WTC11 (cell line): ENCODE data around the gene CRELD1. TPM values are rescaled to one million over a fixed set of nuclear protein-coding genes. Genes with fewer than 3 reads are reported as not detected.

Experiments used
- CREM ChIP-seq: sonication (generic); formaldehyde crosslinking; IDR thresholded peaks from 2 replicates; pipeline ENCODE4 v1.8.1; 2022; ENCODE audit warnings: mild to moderate bottlenecking, missing genetic modification reagents, moderate library complexity
- E2F5 ChIP-seq: sonication (generic); formaldehyde crosslinking; IDR thresholded peaks from 2 replicates; pipeline ENCODE4 v1.8.1; 2022; ENCODE audit warnings: mild to moderate bottlenecking, moderate library complexity, missing genetic modification reagents
- ETV6 ChIP-seq: sonication (generic); formaldehyde crosslinking; IDR thresholded peaks from 2 replicates; pipeline ENCODE4 v1.8.1; 2022; ENCODE audit warnings: mild to moderate bottlenecking, missing genetic modification reagents
- FOXK1 ChIP-seq: sonication (generic); formaldehyde crosslinking; IDR thresholded peaks from 2 replicates; pipeline ENCODE4 v1.8.0; 2022; ENCODE audit warnings: mild to moderate bottlenecking, moderate library complexity, missing genetic modification reagents
- FOXP1 ChIP-seq: sonication (generic); formaldehyde crosslinking; IDR thresholded peaks from 2 replicates; pipeline ENCODE4 v1.8.0; 2022; ENCODE audit warnings: missing genetic modification reagents, mild to moderate bottlenecking, moderate library complexity, borderline replicate concordance
- GABPB1 ChIP-seq: sonication (generic); formaldehyde crosslinking; IDR thresholded peaks from 2 replicates; pipeline ENCODE4 v1.8.1; 2023; ENCODE audit warnings: mild to moderate bottlenecking, missing genetic modification reagents
- IRF1 ChIP-seq: sonication (generic); formaldehyde crosslinking; IDR thresholded peaks from 2 replicates; pipeline ENCODE4 v1.8.0; 2023; ENCODE audit warnings: missing genetic modification reagents
- KAT7 ChIP-seq: sonication (generic); formaldehyde crosslinking; IDR thresholded peaks from 2 replicates; pipeline ENCODE4 v1.8.1; 2023; ENCODE audit warnings: missing genetic modification reagents, mild to moderate bottlenecking, borderline replicate concordance
- MLX ChIP-seq: sonication (generic); formaldehyde crosslinking; IDR thresholded peaks from 2 replicates; pipeline ENCODE4 v1.8.1; 2023; ENCODE audit warnings: mild to moderate bottlenecking, missing genetic modification reagents, moderate library complexity
- RELA ChIP-seq: sonication (generic); formaldehyde crosslinking; IDR thresholded peaks from 2 replicates; pipeline ENCODE4 v1.8.1; 2022; ENCODE audit warnings: missing genetic modification reagents, mild to moderate bottlenecking, borderline replicate concordance
- TEAD1 ChIP-seq: sonication (generic); formaldehyde crosslinking; IDR thresholded peaks from 2 replicates; pipeline ENCODE4 v1.8.0; 2022; ENCODE audit warnings: mild to moderate bottlenecking, missing genetic modification reagents
- TEAD4 ChIP-seq: sonication (generic); formaldehyde crosslinking; IDR thresholded peaks from 2 replicates; pipeline ENCODE4 v1.8.0; 2022; ENCODE audit warnings: mild to moderate bottlenecking, missing genetic modification reagents
- ZNF121 ChIP-seq: sonication (generic); formaldehyde crosslinking; IDR thresholded peaks from 2 replicates; pipeline ENCODE4 v1.8.0; 2023; ENCODE audit warnings: missing genetic modification reagents
- ZNF263 ChIP-seq: sonication (generic); formaldehyde crosslinking; IDR thresholded peaks from 2 replicates; pipeline ENCODE4 v1.8.1; 2022; ENCODE audit warnings: low read depth, mild to moderate bottlenecking, moderate library complexity, missing genetic modification reagents
- total RNA-seq: library from RNA; stranded (reverse); gene quantifications from 3 replicates; pipeline ENCODE4 v1.2.3, GENCODE V29; 2021
- TF ChIP-seq, protein P1 (sequence below): fragments of 250-450 bp; sonication (Bioruptor Pico); conservative IDR thresholded peaks from 2 replicates; pipeline ENCODE4 v1.9.0; 2021; ENCODE audit warnings: mild to moderate bottlenecking
- TF ChIP-seq, protein P2 (sequence below): fragments of 200-600 bp; IDR thresholded peaks from 2 replicates; pipeline ENCODE4 v1.8.0; 2022; ENCODE audit warnings: antibody characterized with exemption
- TF ChIP-seq, protein P3 (sequence below): sonication (generic); formaldehyde crosslinking; IDR thresholded peaks from 2 replicates; pipeline ENCODE4 v1.8.0; 2022; ENCODE audit warnings: missing genetic modification reagents
- TF ChIP-seq, protein P4 (sequence below): sonication (generic); formaldehyde crosslinking; IDR thresholded peaks from 2 replicates; pipeline ENCODE4 v1.8.1; 2022; ENCODE audit warnings: mild to moderate bottlenecking, missing genetic modification reagents, moderate library complexity, borderline replicate concordance
- TF ChIP-seq, protein P5 (sequence below): sonication (generic); formaldehyde crosslinking; IDR thresholded peaks from 2 replicates; pipeline ENCODE4 v1.8.0; 2022; ENCODE audit warnings: mild to moderate bottlenecking, missing genetic modification reagents
- TF ChIP-seq, protein P6 (sequence below): sonication (generic); formaldehyde crosslinking; IDR thresholded peaks from 2 replicates; pipeline ENCODE4 v1.8.0; 2022; ENCODE audit warnings: mild to moderate bottlenecking, missing genetic modification reagents
- TF ChIP-seq, protein P7 (sequence below): fragments of 250-450 bp; sonication (Bioruptor Pico); IDR thresholded peaks from 2 replicates; pipeline ENCODE4 v1.9.0; 2021; ENCODE audit warnings: mild to moderate bottlenecking

The CRELD1 gene
- total RNA-seq, 1 experiment from 2014 or later = 18.8 TPM

DNA sequence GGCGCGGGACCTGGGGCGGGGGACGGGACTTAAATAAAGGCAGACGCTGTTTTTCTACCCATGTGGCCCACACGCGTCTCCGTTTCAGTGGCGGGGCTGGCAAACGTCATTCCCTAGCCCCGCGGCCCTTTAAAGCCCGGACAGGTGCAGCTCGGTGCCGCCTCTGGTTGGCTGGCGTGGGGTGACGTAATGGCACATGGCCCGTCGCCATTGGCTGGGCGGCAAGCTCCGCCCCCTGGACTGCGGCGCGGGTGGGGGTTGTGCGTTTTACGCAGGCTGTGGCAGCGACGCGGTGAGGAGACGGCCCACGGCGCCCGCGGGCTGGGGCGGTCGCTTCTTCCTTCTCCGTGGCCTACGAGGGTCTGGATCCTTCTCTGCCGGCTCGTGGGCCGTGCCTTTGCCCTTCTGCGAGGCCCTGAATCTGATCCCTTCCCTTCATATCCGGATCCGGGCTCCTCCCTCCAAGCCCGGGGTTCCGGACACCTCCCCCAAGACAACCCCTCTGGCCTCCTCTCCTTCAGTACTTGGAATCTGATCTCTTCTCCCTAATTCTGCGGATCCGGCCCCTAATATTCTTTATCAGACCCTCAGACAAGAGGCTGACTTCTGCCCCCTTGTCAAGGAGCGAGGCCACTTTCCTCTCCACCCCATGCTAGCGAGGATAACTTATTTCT is at the start of gene CRELD1 (continued):
- TF ChIP-seq, protein P1, sequence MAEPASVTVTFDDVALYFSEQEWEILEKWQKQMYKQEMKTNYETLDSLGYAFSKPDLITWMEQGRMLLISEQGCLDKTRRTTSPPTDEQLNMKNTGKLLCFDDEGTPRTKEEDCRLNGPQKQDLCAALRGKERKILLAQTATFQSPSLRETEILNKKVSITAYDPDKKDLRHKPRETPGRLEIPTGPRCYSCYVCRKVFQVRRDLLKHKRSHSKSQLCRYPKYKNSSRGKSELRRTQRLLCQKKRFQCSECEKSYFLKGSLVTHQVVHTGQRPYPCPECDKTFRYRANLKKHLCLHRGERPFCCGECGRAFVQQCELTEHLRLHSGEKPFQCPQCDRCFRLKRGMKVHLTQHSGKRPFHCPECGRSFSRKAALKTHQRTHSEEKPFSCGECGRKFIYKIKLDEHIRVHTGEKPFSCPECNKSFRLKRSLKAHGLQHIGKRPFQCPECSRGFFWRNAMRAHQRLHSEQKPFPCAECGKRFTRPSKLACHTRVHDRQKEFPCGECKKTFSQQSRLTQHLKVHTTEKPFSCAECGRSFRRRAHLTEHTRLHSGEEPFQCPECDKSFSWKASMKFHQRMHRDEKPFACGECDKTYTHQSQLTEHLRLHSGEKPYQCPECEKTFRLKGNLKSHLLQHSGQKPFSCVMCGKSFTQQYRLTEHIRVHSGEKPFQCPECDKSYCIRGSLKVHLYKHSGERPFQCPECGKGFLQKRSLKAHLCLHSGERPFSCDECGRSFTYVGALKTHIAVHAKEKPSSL (CRISPR knock-in tag) = no peak
- TF ChIP-seq GABPB1 = peak; percentile 70
- TF ChIP-seq ETV6 = peak; percentile 87
- TF ChIP-seq TEAD4 = no peak
- TF ChIP-seq TEAD1 (CRISPR knock-in tag) = peak; percentile 88
- peak; percentile 38; the same call in 1 of the 2 replicates for TF ChIP-seq KAT7
- no peak for TF ChIP-seq ZNF121 (CRISPR knock-in tag)
- TF ChIP-seq, protein P2, sequence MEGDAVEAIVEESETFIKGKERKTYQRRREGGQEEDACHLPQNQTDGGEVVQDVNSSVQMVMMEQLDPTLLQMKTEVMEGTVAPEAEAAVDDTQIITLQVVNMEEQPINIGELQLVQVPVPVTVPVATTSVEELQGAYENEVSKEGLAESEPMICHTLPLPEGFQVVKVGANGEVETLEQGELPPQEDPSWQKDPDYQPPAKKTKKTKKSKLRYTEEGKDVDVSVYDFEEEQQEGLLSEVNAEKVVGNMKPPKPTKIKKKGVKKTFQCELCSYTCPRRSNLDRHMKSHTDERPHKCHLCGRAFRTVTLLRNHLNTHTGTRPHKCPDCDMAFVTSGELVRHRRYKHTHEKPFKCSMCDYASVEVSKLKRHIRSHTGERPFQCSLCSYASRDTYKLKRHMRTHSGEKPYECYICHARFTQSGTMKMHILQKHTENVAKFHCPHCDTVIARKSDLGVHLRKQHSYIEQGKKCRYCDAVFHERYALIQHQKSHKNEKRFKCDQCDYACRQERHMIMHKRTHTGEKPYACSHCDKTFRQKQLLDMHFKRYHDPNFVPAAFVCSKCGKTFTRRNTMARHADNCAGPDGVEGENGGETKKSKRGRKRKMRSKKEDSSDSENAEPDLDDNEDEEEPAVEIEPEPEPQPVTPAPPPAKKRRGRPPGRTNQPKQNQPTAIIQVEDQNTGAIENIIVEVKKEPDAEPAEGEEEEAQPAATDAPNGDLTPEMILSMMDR = no peak
- TF ChIP-seq CREM = peak; percentile 88
- TF ChIP-seq, protein P3, sequence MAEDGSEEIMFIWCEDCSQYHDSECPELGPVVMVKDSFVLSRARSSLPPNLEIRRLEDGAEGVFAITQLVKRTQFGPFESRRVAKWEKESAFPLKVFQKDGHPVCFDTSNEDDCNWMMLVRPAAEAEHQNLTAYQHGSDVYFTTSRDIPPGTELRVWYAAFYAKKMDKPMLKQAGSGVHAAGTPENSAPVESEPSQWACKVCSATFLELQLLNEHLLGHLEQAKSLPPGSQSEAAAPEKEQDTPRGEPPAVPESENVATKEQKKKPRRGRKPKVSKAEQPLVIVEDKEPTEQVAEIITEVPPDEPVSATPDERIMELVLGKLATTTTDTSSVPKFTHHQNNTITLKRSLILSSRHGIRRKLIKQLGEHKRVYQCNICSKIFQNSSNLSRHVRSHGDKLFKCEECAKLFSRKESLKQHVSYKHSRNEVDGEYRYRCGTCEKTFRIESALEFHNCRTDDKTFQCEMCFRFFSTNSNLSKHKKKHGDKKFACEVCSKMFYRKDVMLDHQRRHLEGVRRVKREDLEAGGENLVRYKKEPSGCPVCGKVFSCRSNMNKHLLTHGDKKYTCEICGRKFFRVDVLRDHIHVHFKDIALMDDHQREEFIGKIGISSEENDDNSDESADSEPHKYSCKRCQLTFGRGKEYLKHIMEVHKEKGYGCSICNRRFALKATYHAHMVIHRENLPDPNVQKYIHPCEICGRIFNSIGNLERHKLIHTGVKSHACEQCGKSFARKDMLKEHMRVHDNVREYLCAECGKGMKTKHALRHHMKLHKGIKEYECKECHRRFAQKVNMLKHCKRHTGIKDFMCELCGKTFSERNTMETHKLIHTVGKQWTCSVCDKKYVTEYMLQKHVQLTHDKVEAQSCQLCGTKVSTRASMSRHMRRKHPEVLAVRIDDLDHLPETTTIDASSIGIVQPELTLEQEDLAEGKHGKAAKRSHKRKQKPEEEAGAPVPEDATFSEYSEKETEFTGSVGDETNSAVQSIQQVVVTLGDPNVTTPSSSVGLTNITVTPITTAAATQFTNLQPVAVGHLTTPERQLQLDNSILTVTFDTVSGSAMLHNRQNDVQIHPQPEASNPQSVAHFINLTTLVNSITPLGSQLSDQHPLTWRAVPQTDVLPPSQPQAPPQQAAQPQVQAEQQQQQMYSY = 0 out of 2 replicates have a peak, but pooled peaks have one; percentile 41
- TF ChIP-seq, protein P4, sequence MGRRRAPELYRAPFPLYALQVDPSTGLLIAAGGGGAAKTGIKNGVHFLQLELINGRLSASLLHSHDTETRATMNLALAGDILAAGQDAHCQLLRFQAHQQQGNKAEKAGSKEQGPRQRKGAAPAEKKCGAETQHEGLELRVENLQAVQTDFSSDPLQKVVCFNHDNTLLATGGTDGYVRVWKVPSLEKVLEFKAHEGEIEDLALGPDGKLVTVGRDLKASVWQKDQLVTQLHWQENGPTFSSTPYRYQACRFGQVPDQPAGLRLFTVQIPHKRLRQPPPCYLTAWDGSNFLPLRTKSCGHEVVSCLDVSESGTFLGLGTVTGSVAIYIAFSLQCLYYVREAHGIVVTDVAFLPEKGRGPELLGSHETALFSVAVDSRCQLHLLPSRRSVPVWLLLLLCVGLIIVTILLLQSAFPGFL (CRISPR knock-in tag) = no peak
- TF ChIP-seq E2F5 (CRISPR knock-in tag) = no peak; the same call in 1 of the 2 replicates
- no peak for TF ChIP-seq ZNF263 (CRISPR knock-in tag)
- peak; percentile 82; the same call in 1 of the 2 replicates for TF ChIP-seq FOXK1
- TF ChIP-seq, protein P5, sequence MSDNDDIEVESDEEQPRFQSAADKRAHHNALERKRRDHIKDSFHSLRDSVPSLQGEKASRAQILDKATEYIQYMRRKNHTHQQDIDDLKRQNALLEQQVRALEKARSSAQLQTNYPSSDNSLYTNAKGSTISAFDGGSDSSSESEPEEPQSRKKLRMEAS (CRISPR knock-in tag) = peak; percentile 89
- peak; percentile 74 for TF ChIP-seq RELA
- TF ChIP-seq IRF1 (CRISPR knock-in tag) = peak; percentile 74; the same call in 1 of the 2 replicates
- TF ChIP-seq, protein P6, sequence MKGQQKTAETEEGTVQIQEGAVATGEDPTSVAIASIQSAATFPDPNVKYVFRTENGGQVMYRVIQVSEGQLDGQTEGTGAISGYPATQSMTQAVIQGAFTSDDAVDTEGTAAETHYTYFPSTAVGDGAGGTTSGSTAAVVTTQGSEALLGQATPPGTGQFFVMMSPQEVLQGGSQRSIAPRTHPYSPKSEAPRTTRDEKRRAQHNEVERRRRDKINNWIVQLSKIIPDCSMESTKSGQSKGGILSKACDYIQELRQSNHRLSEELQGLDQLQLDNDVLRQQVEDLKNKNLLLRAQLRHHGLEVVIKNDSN (CRISPR knock-in tag) = peak; percentile 76; the same call in 1 of the 2 replicates
- peak; percentile 79 for TF ChIP-seq FOXP1
- TF ChIP-seq MLX (CRISPR knock-in tag) = no peak
- TF ChIP-seq, protein P7, sequence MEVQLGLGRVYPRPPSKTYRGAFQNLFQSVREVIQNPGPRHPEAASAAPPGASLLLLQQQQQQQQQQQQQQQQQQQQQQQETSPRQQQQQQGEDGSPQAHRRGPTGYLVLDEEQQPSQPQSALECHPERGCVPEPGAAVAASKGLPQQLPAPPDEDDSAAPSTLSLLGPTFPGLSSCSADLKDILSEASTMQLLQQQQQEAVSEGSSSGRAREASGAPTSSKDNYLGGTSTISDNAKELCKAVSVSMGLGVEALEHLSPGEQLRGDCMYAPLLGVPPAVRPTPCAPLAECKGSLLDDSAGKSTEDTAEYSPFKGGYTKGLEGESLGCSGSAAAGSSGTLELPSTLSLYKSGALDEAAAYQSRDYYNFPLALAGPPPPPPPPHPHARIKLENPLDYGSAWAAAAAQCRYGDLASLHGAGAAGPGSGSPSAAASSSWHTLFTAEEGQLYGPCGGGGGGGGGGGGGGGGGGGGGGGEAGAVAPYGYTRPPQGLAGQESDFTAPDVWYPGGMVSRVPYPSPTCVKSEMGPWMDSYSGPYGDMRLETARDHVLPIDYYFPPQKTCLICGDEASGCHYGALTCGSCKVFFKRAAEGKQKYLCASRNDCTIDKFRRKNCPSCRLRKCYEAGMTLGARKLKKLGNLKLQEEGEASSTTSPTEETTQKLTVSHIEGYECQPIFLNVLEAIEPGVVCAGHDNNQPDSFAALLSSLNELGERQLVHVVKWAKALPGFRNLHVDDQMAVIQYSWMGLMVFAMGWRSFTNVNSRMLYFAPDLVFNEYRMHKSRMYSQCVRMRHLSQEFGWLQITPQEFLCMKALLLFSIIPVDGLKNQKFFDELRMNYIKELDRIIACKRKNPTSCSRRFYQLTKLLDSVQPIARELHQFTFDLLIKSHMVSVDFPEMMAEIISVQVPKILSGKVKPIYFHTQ = no peak
